GM19372 (cell line): ENCODE measurements around the gene FNDC3B.

Experiments
- ATAC-seq: cut with Tn5 transposase; IDR thresholded peaks from one replicate; pipeline ENCODE4 v1.9.1; 2021; ENCODE audit warnings: mild to moderate bottlenecking, low read depth, moderate library complexity; ENCODE audit not compliant: unreplicated experiment

FNDC3B gene

GRCh38 chr3:172402090-172402489 is 362.7 kb downstream of the FNDC3B start:
- no peak for ATAC-seq

DNA sequence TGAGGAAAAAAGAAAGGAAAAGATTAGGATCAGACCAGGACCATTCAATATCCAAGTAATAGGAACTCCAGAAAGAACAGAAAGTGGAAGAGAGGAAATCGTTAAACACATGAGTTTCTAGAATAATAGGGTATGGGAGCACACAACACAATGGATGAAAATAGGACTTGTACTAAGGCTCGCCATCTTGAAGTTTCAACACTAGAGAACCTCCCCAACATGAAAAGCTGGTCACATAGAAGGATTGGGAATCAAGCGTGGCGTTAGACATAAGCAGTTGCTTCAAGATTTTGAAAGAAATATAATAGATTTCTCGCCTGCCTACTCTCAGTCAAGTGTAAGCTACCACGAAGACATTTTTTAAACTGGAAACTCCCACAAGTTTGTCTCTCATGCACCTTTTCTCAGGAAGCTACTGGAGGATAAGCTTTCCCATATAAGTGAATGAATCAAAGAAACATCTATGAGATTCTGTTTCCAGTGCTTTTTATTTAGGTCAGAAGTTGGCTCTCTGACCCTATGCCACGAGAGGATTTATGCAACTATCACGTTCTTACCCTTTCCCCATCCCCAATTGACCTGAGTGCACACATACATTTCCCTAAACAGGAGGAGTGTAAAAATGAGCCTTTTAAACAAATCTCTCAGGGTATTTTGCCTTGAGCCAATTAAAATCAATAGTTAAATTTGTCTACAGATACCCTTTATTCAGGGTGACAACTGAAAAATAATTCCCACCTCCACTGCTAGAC is 363.7 kb downstream of the FNDC3B start:
- ATAC-seq = no peak

DNA sequence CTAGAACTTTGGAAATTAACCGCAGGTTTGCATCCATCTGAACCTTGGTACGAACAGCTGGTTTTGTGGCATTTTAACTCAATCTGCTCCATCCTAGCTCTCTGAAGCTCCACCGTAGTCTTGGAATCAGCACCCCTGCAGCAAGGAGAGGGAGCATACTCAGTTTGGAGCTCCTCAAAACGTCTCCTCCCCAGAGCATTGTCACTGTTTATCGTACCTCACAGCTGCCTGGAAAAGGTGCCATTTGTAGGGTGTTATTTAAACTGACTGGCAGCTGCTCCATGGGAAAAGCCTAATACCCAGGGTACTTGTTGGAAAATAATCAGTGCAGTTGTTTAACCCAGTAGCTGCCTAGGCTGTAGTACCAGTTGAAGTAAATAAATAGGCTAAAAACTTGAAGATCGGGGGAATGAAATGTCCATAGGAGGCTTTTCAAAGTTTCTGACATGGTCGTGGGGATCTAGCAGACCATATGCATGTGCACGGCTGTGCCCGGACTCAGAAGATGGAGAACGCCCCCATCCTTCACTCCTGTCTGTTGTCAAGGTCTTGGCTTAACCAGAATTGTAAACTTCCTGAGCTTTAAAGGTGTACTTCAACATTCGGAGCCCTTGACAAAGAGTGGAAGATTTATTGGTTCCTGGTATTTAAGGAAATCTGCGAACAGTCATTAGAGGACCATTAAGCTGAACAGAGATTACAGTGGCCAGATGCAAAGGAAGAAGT is 365.0 kb downstream of the FNDC3B start:
- no peak for ATAC-seq

GRCh38 chr3:172405914-172406313 is 366.5 kb downstream of the FNDC3B start:
- ATAC-seq = no peak

GRCh38 chr3:172407872-172408271 is 368.5 kb downstream of the FNDC3B start:
- ATAC-seq = no peak

DNA sequence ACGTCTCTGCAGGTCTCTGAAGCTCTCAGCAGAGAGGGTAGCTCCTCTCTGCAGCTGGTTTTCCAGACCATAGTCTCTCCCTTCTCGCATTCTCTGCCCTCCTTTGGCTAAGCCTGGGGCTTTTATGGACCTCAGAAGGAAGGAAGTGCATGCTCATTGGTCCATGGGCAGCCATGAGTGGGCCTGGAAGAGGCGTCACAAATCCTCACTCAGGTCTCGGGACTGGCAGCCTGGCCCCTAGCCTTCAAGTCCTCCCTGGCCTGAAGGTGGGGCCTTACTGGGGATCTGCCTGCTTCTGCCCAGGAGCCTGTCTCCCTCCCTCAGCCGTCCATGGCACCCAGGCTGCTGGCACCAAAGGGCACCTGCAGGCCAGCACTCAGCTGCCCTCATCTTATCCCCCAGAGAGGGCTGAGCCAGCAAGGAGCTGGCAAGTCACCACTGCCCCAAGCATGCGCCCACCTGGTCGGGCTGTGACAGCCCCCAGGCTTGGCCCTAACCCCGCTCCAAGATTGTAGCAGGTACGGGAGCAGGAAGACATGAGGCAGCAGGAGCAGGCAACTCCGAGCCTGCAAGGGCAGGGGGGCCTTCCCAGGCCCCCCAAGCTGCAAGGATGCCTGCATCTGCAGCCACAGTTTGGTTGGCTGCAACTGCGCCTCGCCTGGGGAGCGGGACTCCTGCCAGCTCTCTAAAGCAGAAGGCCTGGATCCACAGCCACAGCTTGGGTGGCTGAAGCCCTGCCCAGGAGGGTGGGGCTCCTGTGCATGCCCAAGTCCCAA is 371.5 kb downstream of the FNDC3B start:
- no peak for ATAC-seq

- no peak for ATAC-seq
Measured at GRCh38 chr3:172411478-172411947, 372.1 kb downstream of the FNDC3B start.

GRCh38 chr3:172415323-172415722 is 375.9 kb downstream of the FNDC3B start:
- no peak for ATAC-seq

DNA sequence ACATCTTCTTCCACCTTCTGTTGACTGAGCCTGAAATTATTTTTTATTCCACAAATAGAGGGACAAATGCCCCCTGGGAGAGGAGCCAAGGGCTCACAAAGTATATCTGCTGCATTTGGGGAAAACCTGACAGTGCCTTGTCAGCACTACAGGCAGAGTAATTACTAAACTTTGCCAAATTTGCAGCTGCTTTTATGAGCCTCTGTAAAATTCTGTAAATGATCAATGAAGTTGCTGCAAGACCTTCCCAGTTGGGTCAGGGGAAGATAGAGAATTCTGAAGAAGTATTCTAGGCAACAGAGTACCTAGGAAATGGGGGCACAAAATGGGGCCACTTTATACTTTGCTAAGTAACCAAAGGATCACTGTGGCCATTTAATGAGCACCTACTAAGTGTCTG is 398.3 kb downstream of the FNDC3B start:
- ATAC-seq = no peak

GRCh38 chr3:172438186-172438585 is 398.8 kb downstream of the FNDC3B start:
- ATAC-seq = no peak

DNA sequence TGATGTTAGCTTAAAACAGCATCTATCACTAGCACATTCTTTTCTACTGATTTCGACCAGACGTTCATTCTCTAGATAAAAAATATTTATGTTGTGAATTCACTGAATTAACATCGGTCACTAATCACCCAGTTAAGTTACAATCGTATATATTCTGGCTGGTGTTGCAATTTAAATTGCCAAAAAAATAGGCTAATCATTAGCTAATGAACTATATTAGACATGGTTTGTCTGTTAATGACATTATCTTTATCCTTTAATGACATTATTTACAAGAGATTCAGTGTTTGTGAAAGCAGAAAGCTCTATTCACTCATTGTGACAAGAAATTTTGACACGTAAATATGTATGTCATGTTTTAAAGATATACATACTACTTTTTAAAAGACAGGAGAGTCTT is 402.2 kb downstream of the FNDC3B start:
- no peak for ATAC-seq

DNA sequence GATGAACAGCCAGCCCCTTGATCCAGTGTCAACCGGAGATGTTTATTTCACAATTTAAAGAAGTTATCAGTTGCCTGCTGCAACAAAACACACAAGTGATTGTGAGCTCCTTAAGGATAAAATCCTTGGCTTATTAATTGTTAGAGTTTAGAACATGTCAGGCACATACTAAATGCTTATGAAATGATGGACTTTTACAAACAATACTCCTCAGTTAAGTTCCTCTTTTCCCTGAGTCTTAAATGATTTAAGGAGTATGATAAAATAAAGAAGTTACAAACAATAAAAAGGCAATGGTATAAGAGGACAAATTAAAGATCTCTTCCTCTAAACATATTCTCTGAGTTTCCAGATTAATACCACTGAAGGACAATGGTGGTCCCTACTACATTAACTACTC is 403.2 kb downstream of the FNDC3B start:
- ATAC-seq = no peak

GRCh38 chr3:172444821-172445220 is 405.4 kb downstream of the FNDC3B start:
- ATAC-seq = no peak

GRCh38 chr3:172446198-172446597 is 406.8 kb downstream of the FNDC3B start:
- ATAC-seq = no peak

DNA sequence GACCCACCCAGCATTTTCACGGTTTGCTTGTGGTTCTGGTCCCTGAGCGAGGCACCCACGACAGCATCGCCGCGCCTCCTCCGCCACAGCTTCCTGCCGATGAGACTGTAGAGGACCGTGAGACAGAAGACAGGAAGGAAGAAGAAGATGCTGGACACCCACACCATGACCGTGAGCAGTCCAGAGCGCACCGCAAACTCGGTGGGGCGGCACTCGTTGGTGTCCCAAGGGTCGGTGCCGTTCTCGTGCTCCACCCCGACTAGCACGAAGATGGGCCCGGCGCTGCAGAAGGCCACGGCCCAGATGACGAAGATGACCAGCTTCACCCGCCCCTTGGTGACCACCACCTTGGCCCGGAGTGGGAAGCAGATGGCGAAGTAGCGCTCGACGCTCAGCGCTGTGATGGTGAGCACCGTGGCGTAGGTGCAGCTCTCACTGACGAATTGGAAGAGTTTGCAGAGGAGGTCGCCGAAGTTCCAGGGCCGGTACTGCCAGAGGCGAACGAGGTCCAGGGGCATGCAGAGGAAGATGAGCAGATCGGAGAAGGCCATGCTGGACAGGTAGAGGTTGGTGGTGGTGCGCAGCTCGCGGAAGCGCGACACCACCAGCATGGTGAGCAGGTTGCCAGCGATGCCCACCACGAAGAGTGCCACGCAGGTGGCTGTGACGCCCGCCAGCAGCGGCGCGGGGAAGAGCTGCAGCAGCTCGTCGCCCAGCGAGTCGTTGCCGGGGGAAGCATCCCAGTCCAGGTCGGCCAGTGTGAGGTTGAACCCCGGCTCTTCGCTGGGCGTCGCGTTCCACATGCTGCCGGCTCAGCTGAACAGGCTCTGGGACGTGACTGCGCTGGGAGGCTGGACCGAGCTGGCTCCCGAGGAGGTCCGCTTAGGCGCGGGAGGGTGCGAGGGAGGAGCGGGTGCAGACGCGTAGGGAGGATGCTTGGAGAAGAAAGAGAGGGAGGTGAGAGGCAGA is 408.5 kb downstream of the FNDC3B start, which contains the start of gene GHSR:
TSS of gene GHSR (minus strand) at position 846 of the 969 bp plus-strand sequence. CDS start at position 803, 43 bp downstream.
- ATAC-seq = no peak

- no peak for ATAC-seq
Measured at GRCh38 chr3:172448661-172449465, 409.5 kb downstream of the FNDC3B start.

- no peak for ATAC-seq
Measured at GRCh38 chr3:172449466-172450149, 410.2 kb downstream of the FNDC3B start.
